Gastroesophageal sphincter (tissue), 3 donors: ENCODE data around the gene PFKFB2.

ENCODE experiments used
- CTCF ChIP-seq, 4 experiments: fragments of 200-600 bp in 2 of 4; fragments of 450-650 bp in 2 of 4; sonication (generic) in 1 of 4; IDR thresholded peaks; one replicate each; pipeline ENCODE4 v1.5.1; 2017 to 2019; ENCODE audit warnings: antibody characterized with exemption in 4 of 4, mild to moderate bottlenecking in 2 of 4, moderate library complexity in 2 of 4
- POLR2A ChIP-seq, 2 donors: fragments of 450-650 bp; IDR thresholded peaks; one replicate each; pipeline ENCODE4 v1.6.1; 2017; ENCODE audit warnings: antibody characterized with exemption in 2 of 2, mild to moderate bottlenecking in 2 of 2, moderate library complexity in 1 of 2

GRCh38 chr1:207028884-207029650, 24.0 kb upstream of the PFKFB2 start:
- TF ChIP-seq CTCF (IDR thresholded peaks at IDR 0.05) (no peak), POLR2A (IDR thresholded peaks at IDR 0.05) (no peak)
